Mesenchymal stem cell (in vitro differentiated cells and primary cell): ENCODE data around the gene NIT1.

ENCODE experiments used
- DNase-seq: peaks from one replicate; pipeline ENCODE4 v3.0.0-alpha.2; 2013
- H2AFZ ChIP-seq: one replicate; pipeline ENCODE4 v1.6.1; 2013; ENCODE audit warnings: low read depth, mild to moderate bottlenecking, control low read depth, inconsistent platforms, low read length, moderate library complexity
- H2AK5ac ChIP-seq: 2 replicates; pipeline ENCODE4 v1.6.1; 2013; ENCODE audit warnings: low read length, moderate library complexity, mild to moderate bottlenecking, inconsistent platforms; ENCODE audit not compliant: severe bottlenecking
- H2BK120ac ChIP-seq: one replicate; pipeline ENCODE4 v1.6.1; 2013; ENCODE audit warnings: low read depth, mild to moderate bottlenecking, inconsistent platforms, low read length, moderate library complexity
- H2BK12ac ChIP-seq, 2 experiments: one replicate each; pipeline ENCODE4 v1.6.1; 2013; ENCODE audit warnings: inconsistent platforms in 2 of 2, low read length in 2 of 2, mild to moderate bottlenecking in 2 of 2, moderate library complexity in 2 of 2, control low read depth in 1 of 2
- H2BK15ac ChIP-seq: one replicate; pipeline ENCODE4 v1.6.1; 2013; ENCODE audit warnings: mild to moderate bottlenecking, low read depth, inconsistent platforms; ENCODE audit not compliant: poor library complexity, severe bottlenecking
- H2BK5ac ChIP-seq: 2 replicates; pipeline ENCODE4 v1.6.1; 2013; ENCODE audit warnings: low read depth, mild to moderate bottlenecking, low read length, control low read depth, inconsistent platforms; ENCODE audit not compliant: poor library complexity, severe bottlenecking
- H3K14ac ChIP-seq, 2 experiments: one replicate each; pipeline ENCODE4 v1.6.1; 2013; ENCODE audit warnings: inconsistent platforms in 2 of 2, low read length in 2 of 2, control low read depth in 1 of 2, mild to moderate bottlenecking in 1 of 2, moderate library complexity in 1 of 2
- H3K18ac ChIP-seq, 2 experiments: one replicate each; pipeline ENCODE4 v1.6.1; 2013; ENCODE audit warnings: inconsistent platforms in 2 of 2, low read length in 2 of 2, control low read depth in 1 of 2, low read depth in 1 of 2, mild to moderate bottlenecking in 1 of 2
- H3K23ac ChIP-seq, 2 experiments: one replicate each; pipeline ENCODE4 v1.6.1; 2013; ENCODE audit warnings: inconsistent platforms in 2 of 2, low read length in 2 of 2, mild to moderate bottlenecking in 2 of 2, moderate library complexity in 2 of 2, control low read depth in 1 of 2
- H3K27ac ChIP-seq: 2 replicates; pipeline ENCODE4 v1.5.1; 2013; ENCODE audit warnings: mild to moderate bottlenecking, moderate library complexity, low read length, control low read depth, inconsistent platforms; ENCODE audit not compliant: poor library complexity, severe bottlenecking
- H3K27me3 ChIP-seq, 2 experiments: 2 replicates each; pipeline versions ENCODE4 v1.6.1 to v1.7.0; 2013; ENCODE audit warnings: low read length in 2 of 2, mild to moderate bottlenecking in 2 of 2, moderate library complexity in 2 of 2, control low read depth in 1 of 2, inconsistent platforms in 1 of 2; ENCODE audit not compliant: control insufficient read depth in 1 of 2, insufficient read depth in 1 of 2
- H3K36me3 ChIP-seq, 2 experiments: 2 replicates each; pipeline versions ENCODE4 v1.6.1 to v1.7.0; 2013; ENCODE audit warnings: low read length in 2 of 2, control low read depth in 1 of 2, inconsistent platforms in 1 of 2, low read depth in 1 of 2, mild to moderate bottlenecking in 1 of 2; ENCODE audit not compliant: insufficient read depth in 2 of 2, control insufficient read depth in 1 of 2
- H3K4ac ChIP-seq, 2 experiments: one replicate each; pipeline ENCODE4 v1.6.1; 2013; ENCODE audit warnings: inconsistent platforms in 2 of 2, low read length in 2 of 2, mild to moderate bottlenecking in 2 of 2, moderate library complexity in 2 of 2, control low read depth in 1 of 2, low read depth in 1 of 2
- H3K4me1 ChIP-seq: 2 replicates; pipeline ENCODE4 v1.6.1; 2013; ENCODE audit warnings: low read depth, low read length, control low read depth; ENCODE audit not compliant: control insufficient read depth, insufficient read depth
- H3K4me2 ChIP-seq: 2 replicates; pipeline ENCODE4 v1.6.1; 2013; ENCODE audit warnings: low read length, mild to moderate bottlenecking, inconsistent platforms; ENCODE audit not compliant: poor library complexity, severe bottlenecking
- H3K4me3 ChIP-seq, 2 experiments: 2 replicates each; pipeline versions ENCODE4 v1.5.1 to v1.7.0; 2013; ENCODE audit warnings: low read length in 2 of 2, mild to moderate bottlenecking in 2 of 2, control low read depth in 1 of 2, low read depth in 1 of 2; ENCODE audit not compliant: insufficient read depth in 1 of 2
- H3K79me1 ChIP-seq: replicated peaks from 2 replicates; pipeline ENCODE4 v1.6.1; 2013; ENCODE audit warnings: mild to moderate bottlenecking, control low read depth, low read length, inconsistent platforms; ENCODE audit not compliant: poor library complexity, severe bottlenecking
- H3K9ac ChIP-seq: 2 replicates; pipeline ENCODE4 v1.7.0; 2013; ENCODE audit warnings: mild to moderate bottlenecking, low read length, moderate library complexity
- H3K9me3 ChIP-seq: 2 replicates; pipeline ENCODE4 v1.7.0; 2013; ENCODE audit warnings: mild to moderate bottlenecking, low read length; ENCODE audit not compliant: control insufficient read depth
- H4K8ac ChIP-seq: one replicate; pipeline ENCODE4 v1.6.1; 2013; ENCODE audit warnings: inconsistent platforms, mild to moderate bottlenecking, low read length, moderate library complexity
- H4K91ac ChIP-seq: one replicate; pipeline ENCODE4 v1.6.1; 2013; ENCODE audit warnings: mild to moderate bottlenecking, low read length, inconsistent platforms
- WGBS: methylation state at CpG from one replicate; pipeline ENCODE4 v1.1.7; 2013; ENCODE audit warnings: mixed read lengths; 5-methylcytosine and 5-hydroxymethylcytosine counted together

The NIT1 gene

GRCh38 chr1:161079436-161080110 is 38.3 kb upstream of the NIT1 start:
- no peak overlapping the region for H3K4ac ChIP-seq
- no peak overlapping the region for H3K27ac ChIP-seq
- H4K8ac ChIP-seq: peak overlapping the region; percentile 55
- no peaks in the 10 kb centered on the region for H3K79me1 ChIP-seq
- no peak overlapping the region for H3K23ac ChIP-seq
- H2BK12ac ChIP-seq: no peak overlapping the region
- no peaks in the 10 kb centered on the region for H3K36me3 ChIP-seq
- H2AK5ac ChIP-seq: no peak overlapping the region
- H2BK15ac ChIP-seq: peak overlapping the region; percentile 85
- H2BK5ac ChIP-seq: no peak overlapping the region
- H3K9ac ChIP-seq: no peak overlapping the region
- H4K91ac ChIP-seq: no peak overlapping the region
- no peak overlapping the region for H2BK120ac ChIP-seq
- no peak overlapping the region for H3K4me3 ChIP-seq
- H3K9me3 ChIP-seq: no peaks in the 10 kb centered on the region
- H3K18ac ChIP-seq: no peak overlapping the region
- no peaks in the 10 kb centered on the region for H3K27me3 ChIP-seq
- no peak overlapping the region for H3K4me2 ChIP-seq
- H3K4me1 ChIP-seq: peaks cover 13% of the 10 kb centered on the region
- WGBS: 91% methylated on average over 41 of the region's 41 CpGs
- no peak overlapping the region for H3K14ac ChIP-seq
- no peak overlapping the region for H2AFZ ChIP-seq
- no peak for DNase-seq

DNA sequence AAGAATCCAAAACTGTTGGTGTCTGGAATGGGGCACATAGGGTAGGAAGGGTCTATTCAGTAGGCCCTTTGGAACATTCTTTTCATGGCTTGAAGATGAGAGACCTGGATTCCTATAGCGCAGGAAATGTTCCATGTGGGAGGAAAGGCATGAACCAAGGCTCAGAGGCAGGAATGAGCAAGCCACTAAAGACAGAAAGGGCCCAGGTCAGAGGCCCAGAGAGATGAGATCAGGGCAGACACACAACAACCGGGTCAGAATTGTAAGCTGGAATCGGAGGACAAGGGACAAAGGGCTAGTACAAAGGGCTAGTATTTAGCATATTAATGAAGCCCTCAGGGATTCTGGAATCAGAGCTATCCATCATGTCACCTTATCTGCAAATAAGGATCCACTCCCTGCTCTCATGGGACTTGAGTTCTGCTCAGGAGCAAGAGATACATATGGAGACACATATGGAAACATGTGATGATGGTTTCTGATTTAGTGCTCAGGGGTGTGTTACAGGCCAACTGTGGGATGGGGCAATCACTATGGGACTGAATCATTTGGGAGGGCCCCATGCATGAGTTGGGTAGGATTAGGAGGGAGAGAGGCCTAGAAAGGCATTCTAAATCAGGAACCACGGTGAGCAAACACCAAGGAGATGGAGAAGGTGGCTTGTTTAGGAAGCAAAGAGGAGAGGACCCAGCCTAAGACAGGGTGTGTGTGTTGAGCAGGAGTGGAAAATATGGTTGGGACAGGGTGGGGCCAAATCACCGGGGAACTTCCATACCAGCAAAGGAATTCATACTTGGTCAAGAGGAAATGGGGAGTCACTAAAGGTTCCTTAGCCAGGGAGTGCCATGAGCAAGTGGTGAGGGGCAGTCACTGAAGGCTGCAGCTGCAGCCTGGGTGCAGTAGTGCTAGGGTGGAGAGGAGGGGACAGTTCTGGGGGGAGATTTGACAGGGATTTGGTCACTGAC is 37.2 kb upstream of the NIT1 start:
- peak overlapping the region; percentile 36 for H2BK15ac ChIP-seq
- H3K18ac ChIP-seq: no peak overlapping the region
- H3K4me1 ChIP-seq: peaks cover 23% of the 10 kb centered on the region
- H3K9me3 ChIP-seq: no peaks in the 10 kb centered on the region
- peak overlapping the region in 1 of 2 experiments; percentile 10 for H3K14ac ChIP-seq
- H3K4ac ChIP-seq: no peak overlapping the region
- H2AFZ ChIP-seq: no peak overlapping the region
- no peak overlapping the region for H2BK12ac ChIP-seq
- H3K4me3 ChIP-seq: no peak overlapping the region
- no peak overlapping the region for H3K4me2 ChIP-seq
- H4K8ac ChIP-seq: no peak overlapping the region
- H4K91ac ChIP-seq: peak overlapping the region; percentile 67
- no peaks in the 10 kb centered on the region for H3K27me3 ChIP-seq
- H3K36me3 ChIP-seq: no peaks in the 10 kb centered on the region
- 67% methylated on average over 4 of the region's 5 CpGs for WGBS
- no peak overlapping the region for H2BK120ac ChIP-seq
- no peaks in the 10 kb centered on the region for H3K79me1 ChIP-seq
- no peak for DNase-seq
- H2BK5ac ChIP-seq: no peak overlapping the region
- no peak overlapping the region for H3K9ac ChIP-seq
- no peak overlapping the region for H3K27ac ChIP-seq
- no peak overlapping the region for H3K23ac ChIP-seq
- no peak overlapping the region for H2AK5ac ChIP-seq

GRCh38 chr1:161081519-161081918 is 36.4 kb upstream of the NIT1 start:
- 76% methylated on average over 5 of the region's 5 CpGs for WGBS

DNA sequence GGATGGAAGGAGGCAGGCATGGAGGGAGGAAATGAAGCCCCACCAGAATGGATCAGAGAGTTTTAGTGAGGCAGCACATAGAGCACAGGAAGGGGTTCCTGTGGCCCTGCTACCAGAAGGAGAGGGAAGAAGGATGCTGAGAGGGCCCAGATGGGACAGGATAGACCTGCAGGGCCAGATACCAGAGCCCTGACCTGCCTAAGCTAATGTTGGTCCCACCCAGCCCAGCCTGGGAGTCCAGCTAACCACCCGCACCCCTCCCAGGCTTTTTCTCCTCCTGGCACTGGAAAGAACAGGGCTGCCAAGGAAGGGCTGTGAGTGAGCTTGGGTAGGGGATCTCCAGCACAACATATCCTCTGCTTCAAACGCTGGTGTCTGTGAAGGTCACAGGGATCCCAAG is 35.4 kb upstream of the NIT1 start:
- Histone ChIP-seq H3K36me3 (no peaks in the 10 kb centered on the region), H3K18ac (peak overlapping the region in 1 of 2 experiments; percentile 49), H3K27me3 (no peaks in the 10 kb centered on the region), H4K8ac (peak overlapping the region; percentile 61), H2AK5ac (no peak overlapping the region), H4K91ac (no peak overlapping the region), H3K4ac (no peak overlapping the region), H3K4me3 (no peak overlapping the region), H2BK15ac (peak overlapping the region; percentile 76), H3K14ac (no peak overlapping the region), H3K4me1 (peaks cover 23% of the 10 kb centered on the region), H2BK12ac (peak overlapping the region; percentile 31 to 41), H3K79me1 (no peaks in the 10 kb centered on the region), H3K4me2 (no peak overlapping the region), H3K27ac (no peak overlapping the region), H2BK120ac (no peak overlapping the region), H3K23ac (no peak overlapping the region), H3K9ac (peak overlapping the region; percentile 86), H3K9me3 (no peaks in the 10 kb centered on the region), H2AFZ (no peak overlapping the region), H2BK5ac (no peak overlapping the region)
- WGBS: 94% methylated on average over 2 of the region's 2 CpGs
- DNase-seq: no peak

More at GRCh38 chr1:161081519-161081918, 36.4 kb upstream of the NIT1 start:
- Histone ChIP-seq H3K27ac (no peak overlapping the region), H2BK12ac (peak overlapping the region in 1 of 2 experiments; percentile 12), H3K9ac (no peak overlapping the region), H4K91ac (no peak overlapping the region), H2AFZ (no peak overlapping the region), H3K23ac (no peak overlapping the region), H3K9me3 (no peaks in the 10 kb centered on the region), H3K4me3 (no peak overlapping the region), H3K79me1 (no peaks in the 10 kb centered on the region), H3K18ac (no peak overlapping the region), H2AK5ac (no peak overlapping the region), H3K14ac (no peak overlapping the region), H3K4ac (no peak overlapping the region), H2BK15ac (peak overlapping the region; percentile 36), H2BK5ac (no peak overlapping the region), H2BK120ac (no peak overlapping the region), H3K4me2 (no peak overlapping the region), H3K4me1 (peaks cover 23% of the 10 kb centered on the region), H3K27me3 (no peaks in the 10 kb centered on the region), H3K36me3 (no peaks in the 10 kb centered on the region), H4K8ac (no peak overlapping the region)
- no peak for DNase-seq
